Loucy (cell line): ENCODE measurements around the gene CDH24.
A peak's percentile ranks its signal among the peaks of the same experiment; 100 is the strongest.

Experiments used
- H2AFZ ChIP-seq: fragments of 200-600 bp; sonication (generic); 2 replicates; pipeline ENCODE4 v1.6.0; 2016; ENCODE audit warnings: antibody characterized with exemption, mild to moderate bottlenecking, low read length, moderate library complexity
- H3F3A ChIP-seq: fragments of 200-600 bp; 2 replicates; pipeline ENCODE4 v1.6.0; 2016; ENCODE audit warnings: antibody characterized with exemption, low read depth, mild to moderate bottlenecking
- H3K27me3 ChIP-seq: fragments of 200-600 bp; sonication (generic); 2 replicates; pipeline ENCODE4 v1.6.1; 2014; ENCODE audit warnings: low read length, mild to moderate bottlenecking; ENCODE audit not compliant: insufficient read depth, poor library complexity, severe bottlenecking
- H3K36me3 ChIP-seq: fragments of 200-600 bp; sonication (generic); 2 replicates; pipeline ENCODE4 v1.6.1; 2016; ENCODE audit warnings: low read length; ENCODE audit not compliant: insufficient read depth
- H3K4me1 ChIP-seq: fragments of 200-600 bp; sonication (generic); 2 replicates; pipeline ENCODE4 v1.5.1; 2014; ENCODE audit warnings: low read length, mild to moderate bottlenecking; ENCODE audit not compliant: insufficient read depth, poor library complexity, severe bottlenecking
- H3K4me2 ChIP-seq: fragments of 200-600 bp; sonication (generic); 2 replicates; pipeline ENCODE4 v1.6.0; 2014; ENCODE audit warnings: antibody characterized with exemption, low read length, low read depth, mild to moderate bottlenecking; ENCODE audit not compliant: poor library complexity, severe bottlenecking
- H3K4me3 ChIP-seq: fragments of 200-600 bp; sonication (generic); 2 replicates; pipeline ENCODE4 v1.5.1; 2014; ENCODE audit warnings: low read length, mild to moderate bottlenecking, mixed read lengths; ENCODE audit not compliant: poor library complexity, severe bottlenecking
- H3K79me2 ChIP-seq: fragments of 200-600 bp; sonication (generic); 2 replicates; pipeline ENCODE4 v1.6.1; 2014; ENCODE audit warnings: low read length; ENCODE audit not compliant: insufficient read depth
- H3K9ac ChIP-seq: fragments of 200-600 bp; sonication (generic); 2 replicates; pipeline ENCODE4 v1.6.0; 2014; ENCODE audit warnings: mild to moderate bottlenecking, low read depth, low read length, moderate library complexity; ENCODE audit not compliant: poor library complexity, severe bottlenecking
- H3K9me2 ChIP-seq: fragments of 200-600 bp; sonication (generic); replicated peaks from 2 replicates; pipeline ENCODE4 v1.6.1; 2016; ENCODE audit warnings: low read depth, low read length, mixed read lengths
- H3K9me3 ChIP-seq: fragments of 200-600 bp; sonication (generic); 2 replicates; pipeline ENCODE4 v1.6.1; 2014; ENCODE audit warnings: mild to moderate bottlenecking, antibody characterized with exemption, low read length, low read depth; ENCODE audit not compliant: insufficient read depth
- H4K20me1 ChIP-seq: fragments of 200-600 bp; sonication (generic); 2 replicates; pipeline ENCODE4 v1.6.0; 2014; ENCODE audit warnings: antibody characterized with exemption, low read length, mild to moderate bottlenecking; ENCODE audit not compliant: insufficient read depth, poor library complexity, severe bottlenecking
- EZH2phosphoT487 ChIP-seq: fragments of 200-600 bp; IDR thresholded peaks from 2 replicates; pipeline ENCODE4 v1.6.1; 2018; ENCODE audit warnings: antibody characterized with exemption, mild to moderate bottlenecking, moderate library complexity, borderline replicate concordance
- TF ChIP-seq, protein P1 (sequence below): fragments of 200-600 bp; sonication (generic); conservative IDR thresholded peaks from 2 replicates; pipeline ENCODE4 v1.5.1; 2014; ENCODE audit warnings: mild to moderate bottlenecking, antibody characterized with exemption, low read length

Gene CDH24

DNA sequence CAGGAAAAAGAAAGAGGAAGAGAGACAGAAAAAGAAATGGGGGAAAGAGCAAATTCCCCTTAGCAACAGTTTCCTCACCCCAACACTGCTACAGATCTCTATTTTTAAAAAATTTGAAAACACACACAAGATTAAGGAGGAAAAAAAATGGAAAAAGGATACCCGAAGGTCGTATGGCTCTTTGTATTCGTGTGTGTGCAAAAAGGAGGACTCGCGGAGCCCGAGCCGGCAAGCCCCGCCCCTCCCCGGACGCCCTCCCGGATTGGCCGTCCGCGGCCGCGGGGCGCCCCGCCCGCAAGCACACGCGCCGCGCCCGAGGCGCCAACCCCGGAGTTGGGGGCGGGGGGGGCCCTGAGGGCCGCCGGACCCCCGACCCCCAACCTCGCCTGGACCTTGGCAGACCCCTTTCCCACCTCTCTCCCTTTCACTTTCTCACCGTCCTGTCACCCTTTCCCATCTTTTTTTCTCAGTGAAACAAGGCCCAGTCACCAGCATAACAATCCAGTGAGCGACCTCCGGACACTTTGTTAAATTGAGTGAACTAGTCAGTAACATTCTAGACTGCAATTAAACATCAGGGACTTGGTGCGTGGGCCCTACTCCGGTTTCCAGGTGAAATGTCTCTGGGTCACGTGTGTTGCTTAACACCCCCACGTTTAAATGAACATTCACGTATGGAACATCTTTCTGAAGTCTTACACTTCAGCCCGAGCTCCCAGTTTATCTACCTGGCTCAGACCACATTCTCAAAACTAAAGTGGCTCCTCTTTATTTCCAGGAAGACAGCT is 47.2 kb downstream of the CDH24 start, which contains the start of gene C14orf93:
C14orf93 (minus strand) TSS at position 205 of the 788 bp plus-strand sequence. CDS start 11,120 bp downstream, outside the sequence.
- H3K4me2 ChIP-seq: peak within 1 kb of the TSS; percentile 82
- H3K4me1 ChIP-seq: peaks cover 42% of the 10 kb centered on the region
- H4K20me1 ChIP-seq: no peaks in the 10 kb centered on the region

DNA sequence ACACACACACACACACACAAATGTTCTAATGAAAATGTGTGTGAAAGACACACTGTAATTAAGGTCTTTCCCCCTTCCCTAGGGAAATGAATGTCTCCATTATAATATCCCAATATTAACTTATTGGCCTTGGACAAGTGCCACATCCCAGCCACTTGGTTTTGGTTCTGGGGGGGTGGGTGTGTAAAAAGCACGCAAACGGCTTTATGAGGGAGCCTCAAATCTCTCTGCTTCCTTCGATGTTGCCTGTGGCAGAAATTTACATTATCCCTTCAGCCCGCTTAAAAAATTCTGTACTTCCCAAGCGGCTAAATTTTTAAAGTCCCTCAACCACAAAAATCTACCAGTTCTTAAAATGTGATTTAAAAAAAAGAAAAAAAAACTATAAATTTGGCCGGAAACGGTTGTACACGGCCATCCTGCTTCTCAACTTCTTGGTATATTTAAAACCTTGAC is 47.8 kb downstream of the CDH24 start:
- Histone ChIP-seq H3K27me3 (no peaks in the 10 kb centered on the region), H3F3A (peaks cover 7% of the 10 kb centered on the region), H3K79me2 (peaks cover 36% of the 10 kb centered on the region), H3K36me3 (no peaks in the 10 kb centered on the region), H4K20me1 (no peaks in the 10 kb centered on the region), H3K4me3 (peak overlapping the region; percentile 96), H3K4me1 (peaks cover 46% of the 10 kb centered on the region), H3K9me2 (no peaks in the 10 kb centered on the region), H3K4me2 (peak overlapping the region; percentile 82), H3K9ac (peak overlapping the region; percentile 85), H2AFZ (peak overlapping the region; percentile 92), H3K9me3 (no peaks in the 10 kb centered on the region)
- no peak for TF ChIP-seq EZH2phosphoT487
- TF ChIP-seq, protein P1, sequence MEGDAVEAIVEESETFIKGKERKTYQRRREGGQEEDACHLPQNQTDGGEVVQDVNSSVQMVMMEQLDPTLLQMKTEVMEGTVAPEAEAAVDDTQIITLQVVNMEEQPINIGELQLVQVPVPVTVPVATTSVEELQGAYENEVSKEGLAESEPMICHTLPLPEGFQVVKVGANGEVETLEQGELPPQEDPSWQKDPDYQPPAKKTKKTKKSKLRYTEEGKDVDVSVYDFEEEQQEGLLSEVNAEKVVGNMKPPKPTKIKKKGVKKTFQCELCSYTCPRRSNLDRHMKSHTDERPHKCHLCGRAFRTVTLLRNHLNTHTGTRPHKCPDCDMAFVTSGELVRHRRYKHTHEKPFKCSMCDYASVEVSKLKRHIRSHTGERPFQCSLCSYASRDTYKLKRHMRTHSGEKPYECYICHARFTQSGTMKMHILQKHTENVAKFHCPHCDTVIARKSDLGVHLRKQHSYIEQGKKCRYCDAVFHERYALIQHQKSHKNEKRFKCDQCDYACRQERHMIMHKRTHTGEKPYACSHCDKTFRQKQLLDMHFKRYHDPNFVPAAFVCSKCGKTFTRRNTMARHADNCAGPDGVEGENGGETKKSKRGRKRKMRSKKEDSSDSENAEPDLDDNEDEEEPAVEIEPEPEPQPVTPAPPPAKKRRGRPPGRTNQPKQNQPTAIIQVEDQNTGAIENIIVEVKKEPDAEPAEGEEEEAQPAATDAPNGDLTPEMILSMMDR: no peak

More for the DNA sequence above, 47.2 kb downstream of the CDH24 start, which contains the start of gene C14orf93:
- TF ChIP-seq EZH2phosphoT487: no peak
- TF ChIP-seq, protein P1: no peak
- no peaks in the 10 kb centered on the region for H3K9me3 ChIP-seq
- no peaks in the 10 kb centered on the region for H3K27me3 ChIP-seq
- no peaks in the 10 kb centered on the region for H3K9me2 ChIP-seq
- H3F3A ChIP-seq: peaks cover 7% of the 10 kb centered on the region
- H3K4me3 ChIP-seq: peak within 1 kb of the TSS; percentile 96
- peak within 1 kb of the TSS; percentile 92 for H2AFZ ChIP-seq
- H3K36me3 ChIP-seq: no peaks in the 10 kb centered on the region
- peaks cover 36% of the 10 kb centered on the region for H3K79me2 ChIP-seq
- H3K9ac ChIP-seq: peak within 1 kb of the TSS; percentile 85

- peaks cover 46% of the 10 kb centered on the region for H3K4me1 ChIP-seq
- H3K9me2 ChIP-seq: no peaks in the 10 kb centered on the region
- H3K79me2 ChIP-seq: peaks cover 36% of the 10 kb centered on the region
- no peak overlapping the region for H2AFZ ChIP-seq
- peak overlapping the region; percentile 96 for H3K4me3 ChIP-seq
- H4K20me1 ChIP-seq: no peaks in the 10 kb centered on the region
- TF ChIP-seq, protein P1: no peak
- no peak for TF ChIP-seq EZH2phosphoT487
- H3K27me3 ChIP-seq: no peaks in the 10 kb centered on the region
- H3F3A ChIP-seq: peaks cover 7% of the 10 kb centered on the region
- H3K9ac ChIP-seq: peak overlapping the region; percentile 85
- H3K9me3 ChIP-seq: no peaks in the 10 kb centered on the region
- H3K36me3 ChIP-seq: no peaks in the 10 kb centered on the region
- peak overlapping the region; percentile 82 for H3K4me2 ChIP-seq
Observed at GRCh38 chr14:23008831-23009230, 48.5 kb downstream of the CDH24 start.
